ENCODE data around the gene BMP6.

DNA sequence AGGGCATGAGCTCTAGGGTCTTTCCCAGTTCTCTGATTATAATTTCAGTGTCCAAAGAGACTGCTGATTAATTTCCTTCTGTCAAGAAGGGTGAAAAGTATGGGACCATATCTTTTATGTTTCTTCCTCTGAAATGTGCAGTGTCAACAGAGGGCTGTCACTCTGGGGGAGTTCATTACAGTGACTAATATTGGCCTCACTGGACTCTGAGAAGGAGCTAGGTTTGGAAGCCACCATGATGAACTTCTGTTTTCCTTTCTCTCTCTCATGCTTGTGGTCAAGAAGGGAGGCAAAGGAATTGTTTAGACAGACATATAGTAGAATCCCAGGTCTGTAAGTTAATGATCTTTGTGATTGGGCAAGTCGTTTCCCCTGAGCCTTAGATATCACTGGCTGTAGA is 41.8 kb upstream of the BMP6 start:
- TF ChIP-seq GATA3 (IDR thresholded peaks at IDR 0.05; ENCODE audit: low read depth, low read length) (no peak), GATA2 (IDR thresholded peaks at IDR 0.05; ENCODE audit: low read depth, low read length) (no peak)

Data from SH-SY5Y (cell line).